Mesothelial cell of epicardium (in vitro differentiated cells): ENCODE data around the gene NT5M. TPM values are rescaled to one million over a fixed set of nuclear protein-coding genes. Genes with fewer than 3 reads are reported as not detected.
A peak's percentile ranks its signal among the peaks of the same experiment; 100 is the strongest.

Experiments used
- DNase-seq, 2 experiments: peaks; one replicate each; pipeline ENCODE4 v3.0.0; 2021; ENCODE audit warnings: low spot score in 2 of 2; ENCODE audit not compliant: unreplicated experiment in 2 of 2
- H3K27ac Mint-ChIP-seq: 2 replicates; pipeline ENCODE4 v1.8.0; 2021; ENCODE audit warnings: mixed read lengths
- H3K27me3 Mint-ChIP-seq: 2 replicates; pipeline ENCODE4 v1.8.0; 2021; ENCODE audit warnings: low read depth, mixed read lengths
- H3K36me3 Mint-ChIP-seq: 2 replicates; pipeline ENCODE4 v1.8.0; 2021; ENCODE audit warnings: mixed read lengths
- H3K4me1 Mint-ChIP-seq: 2 replicates; pipeline ENCODE4 v1.8.0; 2021; ENCODE audit warnings: mixed read lengths
- H3K4me3 Mint-ChIP-seq: 2 replicates; pipeline ENCODE4 v1.8.0; 2021; ENCODE audit warnings: mild to moderate bottlenecking, moderate library complexity, mixed read lengths
- H3K9me3 Mint-ChIP-seq: 2 replicates; pipeline ENCODE4 v1.8.0; 2021; ENCODE audit warnings: mixed read lengths
- CTCF ChIP-seq: fragments of 200-600 bp; sonication (generic); IDR thresholded peaks from one replicate; pipeline ENCODE4 v1.5.0; 2021; ENCODE audit warnings: antibody characterized with exemption; ENCODE audit not compliant: unreplicated experiment
- total RNA-seq: library from RNA; stranded (reverse); gene quantifications from 3 replicates; pipeline ENCODE4 v1.2.1, GENCODE V29; 2021

Gene NT5M
- total RNA-seq, 1 donor from 2014 or later, result 4.6 TPM

- Mint-ChIP-seq H3K4me3 (peak overlapping the region; percentile 44), H3K36me3 (peaks cover 10% of the 10 kb centered on the region), H3K9me3 (no peaks in the 10 kb centered on the region), H3K27me3 (peaks cover 4% of the 10 kb centered on the region), H3K4me1 (peaks cover 13% of the 10 kb centered on the region), H3K27ac (peak overlapping the region; percentile 21)
- TF ChIP-seq CTCF, result no peak
- DNase-seq, result no peak
Measured at GRCh38 chr17:17305281-17305801, 2.2 kb downstream of the NT5M start.

GRCh38 chr17:17309356-17309755, 6.2 kb downstream of the NT5M start:
- Mint-ChIP-seq H3K27me3 (peaks cover under 1% of the 10 kb centered on the region), H3K4me1 (peaks cover 5% of the 10 kb centered on the region), H3K27ac (no peak overlapping the region), H3K4me3 (no peak overlapping the region), H3K36me3 (peaks cover 20% of the 10 kb centered on the region), H3K9me3 (peaks cover 7% of the 10 kb centered on the region)
- DNase-seq, result no peak
- TF ChIP-seq CTCF, result no peak

GRCh38 chr17:17313350-17313991, 10.3 kb downstream of the NT5M start:
- no peak overlapping the region for H3K27ac Mint-ChIP-seq

GRCh38 chr17:17314501-17315071, 11.4 kb downstream of the NT5M start:
- Mint-ChIP-seq H3K4me1 (no peaks in the 10 kb centered on the region), H3K27me3 (no peaks in the 10 kb centered on the region), H3K4me3 (no peak overlapping the region), H3K9me3 (peaks cover 7% of the 10 kb centered on the region), H3K27ac (no peak overlapping the region), H3K36me3 (peaks cover 12% of the 10 kb centered on the region)
- TF ChIP-seq CTCF, result no peak
- DNase-seq, result no peak

More at GRCh38 chr17:17313350-17313991, 10.3 kb downstream of the NT5M start:
- Mint-ChIP-seq H3K9me3 (peaks cover 7% of the 10 kb centered on the region), H3K4me3 (no peak overlapping the region), H3K4me1 (no peaks in the 10 kb centered on the region), H3K27me3 (no peaks in the 10 kb centered on the region), H3K36me3 (peaks cover 19% of the 10 kb centered on the region)
- TF ChIP-seq CTCF, result no peak
- peak in 1 of 2 experiments; percentile 58 for DNase-seq

GRCh38 chr17:17315142-17315821, 12.1 kb downstream of the NT5M start:
- Mint-ChIP-seq H3K27me3 (no peaks in the 10 kb centered on the region), H3K9me3 (peaks cover 7% of the 10 kb centered on the region), H3K4me1 (no peaks in the 10 kb centered on the region), H3K27ac (no peak overlapping the region), H3K4me3 (no peak overlapping the region), H3K36me3 (peaks cover 10% of the 10 kb centered on the region)
- no peak for TF ChIP-seq CTCF
- no peak for DNase-seq
